Measurements from ENCODE around the gene VAPA.

VAPA gene

GRCh38 chr18:10008006-10008647 is 94.3 kb downstream of the VAPA start:
- Histone ChIP-seq H4K20me1 (no peaks in the 10 kb centered on the region), H3K9ac (no peak overlapping the region), H3K4me3 (no peak overlapping the region), H3K4me2 (no peak overlapping the region), H3K9me3 (peaks cover 6% of the 10 kb centered on the region; the same call in 1 of the 2 replicates), H3K36me3 (no peaks in the 10 kb centered on the region), H3K4me1 (peaks cover 38% of the 10 kb centered on the region), H3K27ac (no peak overlapping the region), H3K27me3 (no peaks in the 10 kb centered on the region)
- TF ChIP-seq Cebpa-rat (IDR thresholded peaks at IDR 0.05) = no peak

All from BLaER1 (cell line).